Adrenal gland (tissue), 5 donors: ENCODE results near the gene UCN2.

Experiments used
- CTCF ChIP-seq, 6 experiments: fragments of 450-650 bp in 4 of 6; fragments of 200-600 bp in 2 of 6; sonication (generic) in 1 of 6; IDR thresholded peaks; 1 replicate in 5 of 6; 2 replicates in 1 of 6; pipeline versions ENCODE4 v1.5.1 to v1.8.0; 2016 to 2021; ENCODE audit warnings: antibody characterized with exemption in 6 of 6, mild to moderate bottlenecking in 2 of 6, moderate library complexity in 1 of 6
- POLR2A ChIP-seq, 2 donors: fragments of 450-650 bp; IDR thresholded peaks; one replicate each; pipeline ENCODE4 v1.6.1; 2017; ENCODE audit warnings: antibody characterized with exemption in 2 of 2, mild to moderate bottlenecking in 2 of 2, moderate library complexity in 1 of 2
- donor health status: DM: no; HTN: no; CAD: no.

GRCh38 chr3:48573973-48574585, 10.5 kb upstream of the UCN2 start:
- TF ChIP-seq CTCF (IDR thresholded peaks at IDR 0.05) = no peak
- TF ChIP-seq POLR2A (IDR thresholded peaks at IDR 0.05) = no peak
